ENCODE data around the gene PDP2.

The PDP2 gene

GRCh38 chr16:66913081-66913480 lies 32.8 kb downstream of the PDP2 start:
- Histone ChIP-seq H3K27ac (ENCODE audit: low read depth, low read length, poor library complexity, severe bottlenecking) (no peak overlapping the region), H2AFZ (ENCODE audit: low read length) (no peak overlapping the region), H3K4me3 (ENCODE audit: low read depth, low read length, poor library complexity, severe bottlenecking) (no peak overlapping the region), H3K9me3 (ENCODE audit: low read length) (no peaks in the 10 kb centered on the region), H3K4me1 (ENCODE audit: insufficient read depth, low read length, severe bottlenecking) (no peaks in the 10 kb centered on the region), H3F3A (ENCODE audit: insufficient read depth, low read length) (no peaks in the 10 kb centered on the region), H3K79me2 (ENCODE audit: insufficient read depth, low read length) (no peaks in the 10 kb centered on the region), H4K20me1 (ENCODE audit: insufficient read depth, low read length) (no peaks in the 10 kb centered on the region), H3K36me3 (ENCODE audit: insufficient read depth, low read length) (no peaks in the 10 kb centered on the region), H3K27me3 (ENCODE audit: insufficient read depth, low read length) (peaks cover 7% of the 10 kb centered on the region; the same call in 1 of the 2 replicates), H3K9ac (ENCODE audit: low read length) (no peak overlapping the region), H3K4me2 (ENCODE audit: low read length) (no peak overlapping the region), H3K9me2 (ENCODE audit: low read depth, low read length) (no peaks in the 10 kb centered on the region)
- TF ChIP-seq EZH2 (IDR thresholded peaks at IDR 0.05; ENCODE audit: borderline replicate concordance, low read length) (no peak), CTCF (IDR thresholded peaks at IDR 0.05; ENCODE audit: low read length) (no peak)

- Histone ChIP-seq H3K9ac (ENCODE audit: low read length) (no peak overlapping the region), H3K27me3 (ENCODE audit: insufficient read depth, low read length) (peaks cover 7% of the 10 kb centered on the region; the same call in 1 of the 2 replicates), H3F3A (ENCODE audit: insufficient read depth, low read length) (no peaks in the 10 kb centered on the region), H3K4me3 (ENCODE audit: low read depth, low read length, poor library complexity, severe bottlenecking) (no peak overlapping the region), H3K36me3 (ENCODE audit: insufficient read depth, low read length) (no peaks in the 10 kb centered on the region), H4K20me1 (ENCODE audit: insufficient read depth, low read length) (no peaks in the 10 kb centered on the region), H3K9me3 (ENCODE audit: low read length) (no peaks in the 10 kb centered on the region), H3K27ac (ENCODE audit: low read depth, low read length, poor library complexity, severe bottlenecking) (no peak overlapping the region), H3K4me2 (ENCODE audit: low read length) (no peak overlapping the region), H3K4me1 (ENCODE audit: insufficient read depth, low read length, severe bottlenecking) (no peaks in the 10 kb centered on the region), H3K9me2 (ENCODE audit: low read depth, low read length) (no peaks in the 10 kb centered on the region), H2AFZ (ENCODE audit: low read length) (no peak overlapping the region), H3K79me2 (ENCODE audit: insufficient read depth, low read length) (no peaks in the 10 kb centered on the region)
- TF ChIP-seq EZH2 (IDR thresholded peaks at IDR 0.05; ENCODE audit: borderline replicate concordance, low read length), result no peak
- no peak for TF ChIP-seq CTCF (IDR thresholded peaks at IDR 0.05; ENCODE audit: low read length)
Measured at GRCh38 chr16:66913711-66914110, 33.4 kb downstream of the PDP2 start.

DNA sequence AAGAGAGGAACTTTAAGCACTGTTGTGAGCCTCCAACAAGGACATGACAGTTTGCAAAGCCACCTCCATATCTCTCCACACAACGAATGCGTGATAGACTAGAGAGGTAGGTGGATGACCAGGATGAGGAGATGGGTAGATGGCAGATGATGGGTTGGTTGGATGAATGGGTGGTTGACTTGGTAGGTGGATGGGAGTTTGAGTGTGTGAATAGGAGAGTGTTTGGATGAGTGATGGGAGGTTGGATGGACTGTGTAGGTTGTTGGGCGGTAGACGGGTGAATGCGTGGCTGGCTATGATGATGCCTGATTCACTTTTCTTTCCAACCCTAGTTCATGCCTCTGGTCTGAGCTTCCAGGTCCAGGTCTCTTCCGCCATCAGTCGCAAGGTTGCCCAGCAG lies 34.2 kb downstream of the PDP2 start:
- Histone ChIP-seq H3K27me3 (ENCODE audit: insufficient read depth, low read length) (peaks cover 7% of the 10 kb centered on the region; the same call in 1 of the 2 replicates), H3K4me3 (ENCODE audit: low read depth, low read length, poor library complexity, severe bottlenecking) (no peak overlapping the region), H3F3A (ENCODE audit: insufficient read depth, low read length) (no peaks in the 10 kb centered on the region), H2AFZ (ENCODE audit: low read length) (no peak overlapping the region), H3K9me2 (ENCODE audit: low read depth, low read length) (no peaks in the 10 kb centered on the region), H4K20me1 (ENCODE audit: insufficient read depth, low read length) (no peaks in the 10 kb centered on the region), H3K9ac (ENCODE audit: low read length) (no peak overlapping the region), H3K79me2 (ENCODE audit: insufficient read depth, low read length) (no peaks in the 10 kb centered on the region), H3K36me3 (ENCODE audit: insufficient read depth, low read length) (no peaks in the 10 kb centered on the region), H3K27ac (ENCODE audit: low read depth, low read length, poor library complexity, severe bottlenecking) (no peak overlapping the region), H3K4me1 (ENCODE audit: insufficient read depth, low read length, severe bottlenecking) (no peaks in the 10 kb centered on the region), H3K4me2 (ENCODE audit: low read length) (no peak overlapping the region), H3K9me3 (ENCODE audit: low read length) (no peaks in the 10 kb centered on the region)
- TF ChIP-seq EZH2 (IDR thresholded peaks at IDR 0.05; ENCODE audit: borderline replicate concordance, low read length), result no peak
- TF ChIP-seq CTCF (IDR thresholded peaks at IDR 0.05; ENCODE audit: low read length), result no peak

All from OCI-LY1 (cell line).